ENCODE results near the gene NR3C1. TPM values are rescaled to one million over a fixed set of nuclear protein-coding genes. Genes with fewer than 3 reads are reported as not detected.
A peak's percentile ranks its signal among the peaks of the same experiment; 100 is the strongest.

The NR3C1 gene
- total RNA-seq, 1 experiment from 2014 or later = 16.0 TPM

DNA sequence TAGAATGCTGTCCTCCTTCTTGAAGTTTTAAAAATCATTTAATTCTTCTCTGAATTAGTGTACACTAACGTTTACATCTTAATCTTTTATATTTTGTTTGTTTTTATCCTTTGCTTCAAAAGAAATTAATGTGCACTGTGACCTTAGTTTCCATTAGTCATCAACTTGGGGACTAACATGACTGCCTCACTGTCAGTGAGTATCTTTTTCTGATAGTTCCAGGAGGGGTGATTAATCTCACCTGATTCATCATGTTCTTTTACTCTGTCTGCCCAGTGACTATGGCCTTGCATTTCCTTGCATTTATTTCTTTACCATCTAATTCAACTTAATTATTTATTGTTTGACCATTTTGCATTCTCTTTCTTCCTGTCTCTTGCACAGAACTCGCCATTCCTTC is 33.4 kb upstream of the NR3C1 start (continued):
- TF ChIP-seq SIN3A (IDR thresholded peaks at IDR 0.05; ENCODE audit: low read depth) (no peak), EGR1 (IDR thresholded peaks at IDR 0.05; ENCODE audit: low read depth) (no peak), POLR2AphosphoS5 (IDR thresholded peaks at IDR 0.05; ENCODE audit: low read depth, low read length) (no peak)
- TF ChIP-seq, protein P1, sequence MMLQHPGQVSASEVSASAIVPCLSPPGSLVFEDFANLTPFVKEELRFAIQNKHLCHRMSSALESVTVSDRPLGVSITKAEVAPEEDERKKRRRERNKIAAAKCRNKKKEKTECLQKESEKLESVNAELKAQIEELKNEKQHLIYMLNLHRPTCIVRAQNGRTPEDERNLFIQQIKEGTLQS (IDR thresholded peaks at IDR 0.05) = no peak

DNA sequence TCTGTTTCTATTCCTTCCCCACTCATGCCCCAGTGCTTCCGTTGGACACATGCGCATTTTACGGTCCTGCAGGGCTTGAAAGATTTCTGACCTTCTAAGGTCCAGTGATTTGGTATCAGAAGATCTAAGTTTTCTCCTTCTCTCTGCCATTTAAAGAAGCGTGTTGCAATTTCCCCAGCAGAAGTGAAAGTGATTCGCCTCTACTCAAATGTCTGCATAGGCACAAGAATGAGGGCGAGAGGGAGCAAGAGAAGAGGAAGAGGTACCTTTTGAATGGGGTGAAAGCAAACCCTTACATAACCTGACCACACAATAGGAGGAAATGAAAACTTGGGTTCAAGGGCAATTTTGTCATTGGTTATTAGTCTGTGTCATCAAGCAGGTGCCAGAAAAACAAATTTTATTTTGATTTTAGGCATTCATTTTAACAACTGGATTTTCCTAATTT is 31.7 kb upstream of the NR3C1 start:
- DNase-seq (ENCODE audit: low read depth, low spot score) (no peak), ATAC-seq (no peak)
- no peaks in the 10 kb centered on the region for H3K4me1 ChIP-seq (ENCODE audit: control insufficient read depth in 1 of 2, insufficient read depth in 2 of 2, low read length in 2 of 2)
- no peak overlapping the region for H3K4me3 ChIP-seq (replicated peaks in 1 of 2; ENCODE audit: low read depth in 1 of 2, low read length in 2 of 2)
- H3K9me3 ChIP-seq (ENCODE audit: control insufficient read depth in 1 of 2, insufficient read depth in 1 of 2, low read depth in 1 of 2, low read length in 2 of 2) = no peaks in the 10 kb centered on the region
- H3K79me2 ChIP-seq (ENCODE audit: insufficient read depth, low read length) = no peaks in the 10 kb centered on the region
- BruUV-seq (replicated peaks) = no TSS peak
- no peak overlapping the region for H3K27ac ChIP-seq (ENCODE audit: low read depth, low read length)
- H4K20me1 ChIP-seq (ENCODE audit: insufficient read depth) = no peaks in the 10 kb centered on the region
- ChIA-PET POLR2A (no interaction called here), RAD21 (ENCODE audit: low non-redundant PET in 1 of 2, low total read pairs in 2 of 2, uncharacterized antibody in 2 of 2, unreplicated experiment in 2 of 2) (no interaction called here), CTCF (no interaction called here)
- TF ChIP-seq TCF7L2 (IDR thresholded peaks at IDR 0.05; ENCODE audit: borderline replicate concordance, extremely low read depth, insufficient read depth, insufficient read length) (no peak), SIN3A (IDR thresholded peaks at IDR 0.05; ENCODE audit: low read depth) (0 out of 2 replicates have a peak, but pooled peaks have one; percentile 28), CBX3 (IDR thresholded peaks at IDR 0.05; ENCODE audit: low read depth) (no peak)
- TF ChIP-seq, protein P1 (IDR thresholded peaks at IDR 0.05) = no peak
- no peaks in the 10 kb centered on the region for H3K27me3 ChIP-seq (ENCODE audit: insufficient read depth, low read length)
- H3K36me3 ChIP-seq (ENCODE audit: control insufficient read depth in 1 of 2, insufficient read depth in 2 of 2, low read length in 2 of 2) = no peaks in the 10 kb centered on the region
- no peaks in the 10 kb centered on the region for H3K9me2 ChIP-seq (ENCODE audit: insufficient read depth)
- H3K4me2 ChIP-seq (ENCODE audit: low read length) = no peak overlapping the region
- H2AFZ ChIP-seq (ENCODE audit: low read depth, low read length, poor library complexity, severe bottlenecking) = no peak overlapping the region
- no peak overlapping the region for H3K9ac ChIP-seq (ENCODE audit: low read length)
- intact Hi-C loops (cut with micrococcal nuclease) = no loop called here

All from HCT116 (cell line).